Measurements from ENCODE around the gene TFEB.

Gene TFEB

DNA sequence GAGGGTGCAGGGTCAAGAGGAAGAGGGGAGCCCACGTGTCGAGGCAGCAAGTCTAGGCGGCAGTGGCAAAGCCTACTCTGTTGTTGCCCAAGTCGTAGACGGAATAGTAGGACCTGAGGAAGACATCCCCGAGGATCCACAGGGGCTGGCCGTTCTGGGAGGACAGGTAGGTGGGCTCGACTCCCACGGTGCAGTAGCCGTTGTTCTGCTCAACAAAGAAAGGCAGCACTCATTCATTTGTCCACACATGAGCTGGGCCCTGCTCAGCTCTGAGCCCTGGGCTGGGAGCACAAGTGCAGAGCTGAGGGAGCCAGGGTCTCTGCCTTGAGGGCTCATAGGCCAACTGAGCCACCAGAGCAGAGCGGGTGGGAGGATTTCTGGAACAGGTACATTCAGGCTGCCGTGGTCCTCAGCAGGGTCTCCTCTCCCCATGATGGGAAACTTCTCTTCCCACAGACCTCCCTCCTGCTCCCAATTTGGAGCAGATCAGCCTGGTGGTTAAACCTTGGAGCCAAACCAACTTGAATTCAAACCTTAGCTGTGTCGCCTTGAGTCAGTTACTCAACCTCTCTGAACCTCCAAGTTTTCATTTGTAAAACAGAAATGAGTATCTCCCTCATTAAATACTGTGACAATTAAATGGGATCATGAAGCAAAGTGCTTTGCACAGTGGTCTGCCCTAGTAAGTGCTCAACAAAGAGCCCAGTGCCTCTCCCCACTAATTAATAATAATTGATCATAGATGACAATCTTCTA is 1.6 kb upstream of the TFEB start:
- DNase-seq (ENCODE audit: low read depth) = no peak

DNA sequence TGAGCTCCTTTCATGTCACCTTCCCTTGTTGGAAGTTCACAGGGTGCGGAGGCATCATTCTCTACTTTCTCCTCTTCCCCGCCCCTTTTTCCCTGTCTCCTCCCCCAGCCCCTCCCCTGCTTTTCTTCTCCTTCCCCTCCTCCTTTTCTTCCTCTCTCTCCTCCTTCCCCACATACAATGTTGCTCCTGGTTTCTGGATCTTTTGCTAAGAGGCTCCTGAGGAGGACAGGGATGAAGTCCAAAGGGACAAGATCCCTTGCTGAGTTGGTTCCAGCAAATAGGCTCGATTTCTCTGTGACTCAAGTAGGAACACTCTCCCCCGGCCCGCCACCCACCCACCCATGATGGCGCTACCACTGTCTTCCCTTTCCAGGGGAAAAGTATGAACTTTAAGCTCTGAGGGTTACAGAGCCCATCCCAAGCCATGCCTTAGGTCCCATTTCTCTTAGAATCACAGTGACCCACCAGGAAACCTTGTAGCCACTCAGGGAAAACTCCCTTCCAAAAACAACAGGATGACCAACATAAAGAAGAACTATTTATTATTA is 852 bp upstream of the TFEB start:
- DNase-seq (ENCODE audit: low read depth) = no peak

DNA sequence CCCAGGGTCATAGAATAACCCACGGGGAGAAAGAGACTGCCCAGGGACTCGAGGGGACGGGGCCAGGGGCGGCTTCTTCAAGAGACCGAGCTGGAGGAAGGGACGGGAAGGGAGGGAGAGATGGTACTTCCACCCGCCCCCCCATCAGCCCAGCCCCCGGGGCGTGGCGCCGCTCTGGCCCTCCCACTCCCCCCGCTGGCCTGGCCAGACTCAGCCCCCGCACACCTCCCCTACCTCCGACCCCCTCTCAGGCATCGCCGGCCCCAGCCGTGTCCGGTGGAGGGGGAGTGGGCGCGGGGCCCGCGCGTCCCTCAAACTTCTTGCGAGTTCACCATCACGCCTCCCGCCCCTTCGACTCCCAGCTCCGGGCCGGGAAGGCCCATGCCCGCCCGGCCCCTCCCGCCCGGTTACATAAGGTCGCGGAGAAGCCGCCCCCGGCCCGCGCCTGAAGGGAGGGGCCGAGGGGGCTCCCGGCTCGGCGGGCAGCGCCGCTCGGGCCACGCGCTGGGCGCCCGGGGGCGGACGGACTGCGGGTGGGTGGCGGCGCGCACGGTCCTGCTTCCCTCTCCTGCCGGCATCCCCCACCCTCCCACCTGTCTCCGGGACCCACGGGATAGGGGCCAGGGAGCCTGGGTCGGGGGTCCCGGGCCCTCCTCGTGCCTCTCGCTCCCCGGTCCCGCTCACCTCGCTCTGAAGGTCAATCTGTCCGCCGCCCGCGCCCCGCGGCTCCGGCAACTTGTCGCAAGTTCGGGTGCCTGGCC is 562 bp downstream of the TFEB start:
- peak; percentile 33 for DNase-seq (ENCODE audit: low read depth)

DNA sequence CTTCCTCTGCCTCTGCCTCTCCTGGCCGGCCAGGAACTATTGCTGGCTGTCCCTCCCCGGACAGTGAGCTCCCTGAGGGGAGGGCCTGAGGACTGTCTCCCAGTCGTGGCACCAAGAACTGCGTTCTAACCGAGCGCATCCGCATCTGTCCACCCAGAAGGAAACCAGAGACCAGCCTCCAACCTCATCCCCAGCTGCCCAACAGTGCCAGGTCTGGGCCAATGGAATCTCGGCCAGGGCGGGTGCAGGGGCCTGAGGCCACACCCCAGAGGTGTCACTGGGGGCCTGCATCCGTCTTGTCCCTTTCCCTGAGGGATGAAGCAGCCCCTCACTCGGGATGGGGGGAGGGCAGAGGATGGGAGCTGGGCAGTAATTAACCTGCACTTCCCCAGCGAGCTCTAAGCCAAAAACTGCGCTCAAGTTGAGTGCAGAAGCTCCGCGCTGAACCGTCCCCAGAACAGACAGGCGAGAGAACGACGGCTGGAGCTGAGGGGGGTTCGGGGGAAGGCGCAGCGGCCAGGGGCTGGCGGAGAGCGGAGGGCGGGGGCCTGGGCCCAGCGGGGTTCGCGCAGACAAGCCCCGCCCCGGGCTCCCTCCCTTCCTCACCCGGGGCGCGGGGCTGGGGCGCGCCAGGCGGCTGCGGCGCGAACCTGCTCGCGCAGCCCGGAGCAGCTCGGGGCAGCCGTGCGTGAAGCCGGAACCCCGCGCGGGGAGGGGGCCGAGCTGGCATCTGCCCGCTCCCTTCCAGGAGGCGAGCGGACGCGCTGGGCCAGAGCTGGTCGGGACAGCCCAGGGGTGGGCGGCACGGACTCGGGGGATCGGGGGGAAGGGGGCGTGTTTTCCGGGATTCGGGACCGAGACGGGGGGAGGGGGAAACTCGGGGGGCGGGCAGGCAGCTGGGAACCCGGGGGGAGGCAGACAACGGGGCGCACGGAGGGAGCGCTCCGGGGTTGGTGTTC is 1.4 kb downstream of the TFEB start:
- DNase-seq (ENCODE audit: low read depth) = peak; percentile 33

DNA sequence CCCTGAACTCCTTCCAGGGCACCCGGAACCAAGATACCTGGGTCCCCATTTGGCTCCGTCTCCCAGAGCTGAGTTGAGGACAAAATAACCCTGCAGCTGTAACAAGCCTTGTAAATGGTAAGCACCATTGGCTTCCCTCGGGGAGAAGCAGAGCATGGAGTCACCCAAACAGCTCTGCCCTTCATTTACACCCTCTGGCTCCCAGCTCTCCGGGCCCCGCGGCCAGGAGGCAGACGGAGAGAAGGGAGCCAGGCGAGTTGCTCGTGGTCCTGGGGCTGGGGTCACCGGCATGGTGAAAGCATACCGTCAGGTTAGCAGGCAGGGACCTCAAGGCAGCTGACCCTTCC is 2.1 kb downstream of the TFEB start:
- no peak for DNase-seq (ENCODE audit: low read depth)

DNA sequence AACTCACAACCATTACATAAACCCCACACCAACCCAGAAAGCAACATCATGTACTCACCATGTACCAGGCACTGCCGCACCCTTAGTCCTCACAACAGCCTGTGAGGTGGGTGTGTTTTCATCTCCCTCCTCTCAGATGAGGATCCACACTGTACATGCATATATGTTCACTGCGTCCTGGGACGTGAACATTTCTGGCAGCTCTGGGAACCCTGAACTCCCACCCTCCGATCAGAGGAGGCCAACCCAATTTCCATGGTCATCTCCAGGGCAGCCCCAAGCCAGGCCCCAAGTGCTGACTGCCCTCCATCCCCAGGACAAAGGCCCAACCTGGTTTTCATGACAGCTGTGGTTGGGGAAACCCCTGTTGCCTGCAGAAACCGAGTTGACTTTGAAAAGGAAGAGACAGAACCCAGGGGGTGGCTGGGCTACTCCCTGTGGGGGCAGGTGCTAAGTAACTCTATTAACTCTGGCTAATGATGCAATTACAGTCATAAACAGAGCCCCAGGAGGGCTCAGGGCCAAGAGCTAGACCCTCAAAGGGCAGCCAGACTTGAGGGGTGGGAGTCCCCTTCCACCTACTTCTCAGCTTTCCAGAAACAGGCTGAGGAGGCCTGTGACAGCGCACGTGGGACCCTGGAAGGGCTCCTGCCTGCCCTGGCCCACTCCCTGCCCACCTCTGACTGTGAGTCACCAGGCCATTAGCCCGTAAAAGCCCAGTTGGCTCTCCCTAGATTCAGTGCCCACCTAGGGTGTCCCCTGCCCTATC is 2.6 kb downstream of the TFEB start:
- no peak for DNase-seq (ENCODE audit: low read depth)

DNA sequence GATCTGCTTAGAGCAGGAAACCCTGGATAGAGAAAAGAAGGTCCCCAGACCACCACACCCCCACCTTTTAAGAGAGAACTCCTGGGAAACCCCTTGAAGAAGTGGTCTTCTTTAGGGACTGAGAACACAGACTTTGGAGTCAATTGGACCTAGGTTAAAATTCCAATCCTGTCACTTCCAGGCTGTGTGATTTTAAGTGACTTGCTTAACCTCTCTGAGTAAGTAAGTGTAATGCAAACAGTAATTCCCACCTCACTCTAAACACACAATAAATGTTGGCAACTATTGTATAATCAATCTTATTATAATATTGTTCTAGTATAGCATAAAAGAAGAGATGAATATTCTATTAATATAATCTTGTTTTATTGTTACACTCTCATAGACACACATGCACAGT is 3.3 kb downstream of the TFEB start:
- no peak for DNase-seq (ENCODE audit: low read depth)

DNA sequence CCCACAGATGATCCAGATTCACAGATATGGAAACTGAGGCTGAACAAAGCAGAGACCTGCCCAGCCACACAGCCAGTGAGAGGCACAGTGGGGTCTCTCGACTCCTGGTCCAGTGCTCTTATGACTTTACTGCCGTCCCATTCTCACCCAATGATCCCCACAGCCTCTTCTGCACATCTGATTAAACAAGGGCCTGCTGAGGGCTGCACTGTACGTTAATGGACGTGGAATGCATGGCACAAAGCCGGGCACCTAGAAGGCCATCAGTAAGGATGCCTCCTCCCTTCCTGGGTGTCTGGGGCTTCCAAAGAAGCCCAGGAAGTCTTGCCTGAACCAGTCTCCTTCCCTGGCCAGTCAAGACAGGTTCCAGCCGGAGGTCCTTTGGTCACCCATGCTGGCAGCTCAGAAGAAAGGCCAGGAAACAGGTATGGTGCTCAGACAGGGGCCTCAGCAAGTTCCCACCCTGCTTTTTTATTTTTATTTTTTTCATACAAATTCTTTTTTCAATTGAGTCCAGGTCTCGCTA is 3.8 kb downstream of the TFEB start:
- DNase-seq (ENCODE audit: low read depth) = no peak

DNA sequence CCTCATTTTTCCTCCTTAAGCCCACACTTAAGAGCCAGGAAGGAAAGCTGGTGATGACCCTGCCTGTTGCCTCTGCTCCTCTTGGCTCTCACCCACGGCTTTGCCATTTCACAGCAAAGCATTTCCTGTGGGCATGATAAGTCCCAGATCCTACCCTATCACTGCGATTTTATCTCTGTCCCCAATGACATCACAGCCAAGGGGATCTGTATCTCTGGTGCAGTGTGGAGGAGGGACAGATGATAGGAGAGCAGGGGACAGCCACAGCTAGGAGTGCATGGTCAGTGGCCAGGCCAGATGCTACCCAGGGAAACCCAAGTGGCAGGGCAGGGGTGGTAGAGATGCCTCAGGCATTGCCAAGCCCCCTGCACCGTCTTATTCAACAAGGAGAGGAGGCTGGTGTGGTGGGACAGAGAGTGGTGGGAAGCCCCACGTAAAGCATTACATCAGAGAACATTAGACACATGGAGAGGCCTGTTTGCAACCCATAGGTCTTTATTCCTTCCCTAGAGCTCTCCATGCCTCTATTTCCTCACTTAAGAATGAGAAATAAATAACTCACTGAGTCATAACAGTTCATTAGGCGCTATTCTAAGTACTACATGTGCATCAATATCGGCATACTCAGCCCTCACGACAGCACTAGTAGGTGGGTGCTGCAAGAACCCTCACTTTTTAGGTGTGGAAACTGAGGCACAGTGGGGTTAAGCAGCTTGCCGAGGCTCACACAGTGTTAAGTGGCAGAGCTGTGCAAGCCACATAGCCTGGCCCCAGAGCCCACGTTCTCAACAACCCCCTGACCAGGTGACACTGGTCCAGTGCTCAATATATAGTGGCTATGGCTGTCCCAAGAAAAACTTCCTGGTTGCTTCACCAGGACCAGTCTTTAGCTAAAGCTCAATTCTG is 4.6 kb downstream of the TFEB start:
- DNase-seq (ENCODE audit: low read depth) = no peak

DNA sequence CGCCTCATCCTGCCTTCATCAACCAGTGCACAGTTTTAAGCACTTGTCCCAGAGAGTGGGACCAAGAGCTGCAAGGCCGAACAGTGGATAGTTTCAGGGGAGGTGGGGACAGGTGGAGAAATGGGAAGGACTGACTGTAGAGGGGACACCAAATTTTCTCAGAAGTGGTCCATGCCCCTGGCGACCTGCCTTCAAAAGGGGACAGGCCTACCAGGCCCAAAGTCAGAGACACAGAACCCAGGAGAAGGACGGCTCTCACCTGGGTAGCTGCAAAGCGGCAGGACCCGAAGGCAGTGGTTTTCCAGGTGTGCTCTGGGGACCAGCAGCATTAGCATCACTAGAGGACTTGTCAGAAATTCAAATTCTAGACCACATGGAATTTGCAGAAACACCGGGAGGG is 5.8 kb downstream of the TFEB start:
- no peak for DNase-seq (ENCODE audit: low read depth)

DNA sequence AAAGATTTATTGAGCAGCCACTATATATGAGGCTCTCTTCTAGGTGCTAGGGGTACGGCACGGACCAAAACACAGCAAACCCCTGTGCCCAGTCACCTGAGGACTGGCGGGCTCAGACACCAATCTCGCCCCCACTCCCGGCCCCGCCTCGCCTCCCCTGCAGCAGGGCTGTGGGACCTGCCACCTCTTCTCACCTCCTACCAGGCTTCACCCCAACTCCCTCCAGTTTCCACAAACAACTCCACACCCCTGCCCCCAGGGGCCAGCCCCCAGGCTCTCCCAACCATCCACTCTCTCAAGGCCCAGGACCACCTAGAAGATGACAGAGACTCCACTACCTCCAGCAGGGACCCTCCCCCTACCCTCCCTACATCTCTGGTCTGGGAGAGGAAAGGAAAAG is 6.5 kb downstream of the TFEB start:
- no peak for DNase-seq (ENCODE audit: low read depth)

DNA sequence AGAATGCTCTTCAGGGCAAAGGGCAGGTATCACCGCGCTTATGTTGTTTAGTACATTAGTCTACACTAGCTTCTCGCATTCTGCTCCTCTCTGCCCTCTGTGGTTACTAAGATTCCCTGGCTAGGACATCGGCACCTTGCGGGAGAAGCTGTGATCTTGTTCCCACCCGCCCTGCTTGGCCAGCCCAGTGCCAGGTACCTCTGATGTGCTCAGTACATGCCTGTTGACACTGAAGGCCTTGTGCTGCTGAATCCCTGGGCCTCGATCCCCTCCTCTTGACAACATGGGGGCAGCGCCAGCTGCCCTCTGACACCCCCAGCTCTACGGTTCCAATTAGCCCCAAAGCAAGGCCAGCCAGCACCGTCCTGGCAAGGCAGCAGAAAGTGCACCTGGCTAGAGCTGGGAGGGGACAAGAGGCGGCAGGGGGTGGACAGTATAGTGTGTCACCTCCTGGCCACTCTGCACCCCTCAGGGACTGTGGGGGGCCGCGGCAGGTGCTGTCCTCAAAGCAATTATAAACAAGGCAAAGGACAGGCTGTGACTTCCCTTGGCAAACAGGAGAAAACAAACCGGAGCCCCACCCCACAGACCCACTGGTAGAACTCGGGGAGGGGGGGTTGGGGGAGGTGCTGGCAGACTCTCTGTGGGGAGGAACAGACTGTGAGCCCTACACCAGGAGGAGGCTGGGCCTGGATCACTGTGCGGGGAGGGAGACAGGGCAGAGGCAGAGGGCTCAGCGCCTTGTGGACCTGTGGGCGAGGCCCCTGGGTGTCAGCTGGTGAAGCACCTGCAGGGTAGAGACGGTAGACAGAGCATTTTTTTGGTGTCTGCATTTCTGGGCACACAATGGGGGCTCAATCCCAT is 7.1 kb downstream of the TFEB start:
- no peak for DNase-seq (ENCODE audit: low read depth)

DNA sequence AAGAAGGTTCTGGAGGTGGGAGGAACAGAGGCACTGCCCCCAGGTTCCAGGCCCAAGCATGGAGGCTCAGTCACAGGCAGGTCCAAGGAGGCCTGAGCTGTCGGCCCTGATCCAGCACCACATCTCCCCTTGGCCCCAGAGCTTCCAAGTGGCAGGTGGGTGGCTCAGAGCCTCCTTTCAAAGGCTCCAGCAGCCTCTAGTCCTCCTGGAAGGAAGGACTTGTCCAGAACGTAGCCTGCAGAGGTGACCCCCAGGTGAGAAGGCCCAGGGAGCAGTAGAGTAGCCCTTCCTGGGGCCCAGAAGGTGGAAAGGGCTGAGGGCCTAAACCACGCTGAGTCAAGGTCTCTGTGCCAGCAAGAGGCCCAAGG is 7.7 kb downstream of the TFEB start:
- DNase-seq (ENCODE audit: low read depth) = no peak

DNA sequence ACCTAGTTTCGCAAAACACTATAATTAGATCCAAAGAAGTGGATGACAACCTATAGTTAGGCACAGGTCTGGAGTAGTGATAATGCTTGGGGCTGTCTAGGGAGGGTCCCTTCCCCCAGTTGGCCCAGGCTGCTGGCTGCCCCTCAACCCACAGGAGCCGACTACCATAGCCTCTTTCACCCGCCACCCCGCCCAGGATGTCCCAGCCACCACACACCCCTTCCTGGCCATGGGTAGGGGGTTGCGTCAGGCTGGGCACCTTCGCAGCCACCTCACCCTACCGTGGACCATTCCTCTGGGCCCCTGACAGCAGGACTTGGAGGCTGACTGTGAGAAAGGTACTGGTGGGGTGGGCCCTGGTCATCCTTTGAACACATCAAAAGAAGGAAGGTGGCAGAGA is 8.5 kb downstream of the TFEB start:
- DNase-seq (ENCODE audit: low read depth) = no peak

DNA sequence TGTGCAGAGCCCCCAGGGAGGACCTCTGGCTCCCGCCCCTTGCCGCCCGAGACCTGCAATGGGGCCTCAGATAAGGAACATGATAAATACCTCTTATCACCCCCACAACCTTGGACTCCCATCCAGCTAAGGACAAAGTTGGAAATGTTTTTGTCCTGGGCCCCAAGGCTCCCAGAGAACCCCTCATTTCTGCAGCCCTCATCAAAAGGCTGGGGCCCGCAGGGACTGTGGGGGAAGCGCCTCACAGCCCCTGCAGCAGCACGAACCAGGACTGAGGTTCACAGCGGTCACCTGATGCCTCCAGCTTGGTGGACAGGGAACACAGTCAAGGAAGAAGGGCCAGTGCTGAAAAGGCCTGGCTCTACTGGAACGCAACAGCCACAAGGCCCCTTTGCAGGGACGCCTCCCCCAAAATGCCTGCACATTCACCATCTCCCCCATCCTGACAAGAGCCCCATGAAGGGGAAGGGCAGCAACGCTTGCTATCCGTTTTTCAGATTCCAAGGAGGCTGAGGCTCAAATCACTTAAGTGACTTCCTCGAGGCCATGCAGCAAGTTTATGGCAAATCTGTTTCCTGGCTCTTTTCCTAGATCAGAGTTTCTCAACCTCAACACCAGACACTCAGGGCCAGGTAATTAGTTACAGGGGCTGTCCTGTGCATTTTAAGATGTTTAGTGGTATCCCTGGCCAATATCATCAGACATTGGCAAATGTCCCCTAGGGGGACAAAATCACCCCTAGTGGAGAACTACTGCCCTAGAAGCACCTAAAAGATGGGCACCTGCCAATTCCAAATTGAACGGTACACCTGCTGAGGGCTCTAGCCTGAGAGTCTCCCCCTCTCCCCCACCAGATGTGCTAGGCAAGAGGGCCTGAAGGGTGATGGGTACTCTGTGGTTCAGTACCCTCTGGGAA is 10.6 kb downstream of the TFEB start:
- DNase-seq (ENCODE audit: low read depth) = no peak

DNA sequence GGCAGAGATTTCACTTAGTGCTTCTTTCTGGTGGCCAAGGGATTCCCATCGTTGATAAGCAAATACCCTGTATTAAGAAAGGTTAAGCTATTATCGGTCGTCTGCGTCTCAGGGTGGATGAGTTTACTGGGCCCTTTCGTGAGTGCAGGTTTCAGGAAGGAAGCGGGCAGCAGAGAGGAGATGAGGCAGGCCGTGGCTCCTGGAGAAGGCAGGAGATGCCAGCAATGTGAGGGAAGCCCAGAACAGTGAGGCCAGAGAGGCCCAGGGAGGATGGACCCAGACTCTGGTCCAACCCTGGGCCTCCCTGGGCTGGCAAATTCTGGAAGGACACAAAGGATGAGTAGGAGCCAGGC is 11.2 kb downstream of the TFEB start:
- no peak for DNase-seq (ENCODE audit: low read depth)

DNA sequence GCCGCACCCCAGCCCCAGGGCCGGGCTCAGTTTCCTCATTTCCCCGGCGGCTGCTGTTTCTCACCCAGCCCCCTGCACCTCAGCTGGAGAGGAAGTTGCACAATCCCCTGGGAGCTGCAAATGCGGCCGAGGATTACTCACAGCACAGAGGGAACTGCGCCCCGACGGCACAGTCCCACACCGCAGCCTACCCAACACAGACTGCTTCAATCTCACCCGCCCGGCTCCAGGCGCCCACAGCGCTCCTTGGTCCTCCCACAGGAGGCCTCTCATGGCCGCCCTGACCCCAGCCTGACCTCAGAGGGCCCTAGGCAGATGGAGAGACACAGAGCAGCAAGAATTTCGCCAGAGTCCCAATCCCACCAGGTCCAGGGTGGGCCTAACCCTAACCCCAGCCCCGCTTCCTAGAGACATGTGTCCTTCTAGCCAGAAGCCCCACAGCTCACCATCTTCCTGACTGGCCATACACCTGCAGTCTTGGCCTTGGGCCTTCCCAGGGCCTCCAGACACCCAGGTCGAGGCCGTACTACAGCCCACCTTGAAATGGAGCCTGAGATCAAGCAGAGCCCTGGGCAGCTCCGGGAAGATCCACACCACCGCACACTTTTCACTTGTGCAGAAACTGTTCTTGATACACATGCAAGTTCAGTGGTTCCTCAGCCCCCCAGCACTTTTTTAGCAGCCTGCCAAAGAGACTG is 11.7 kb downstream of the TFEB start:
- peak; percentile 34 for DNase-seq (ENCODE audit: low read depth)
